ENCODE data around the gene ANKRD33B. TPM values are rescaled to one million over a fixed set of nuclear protein-coding genes. Genes with fewer than 3 reads are reported as not detected.
A peak's percentile ranks its signal among the peaks of the same experiment; 100 is the strongest.
"Not testable (repeated sequence)": the region's sequence is repeated elsewhere in the genome, so short reads cannot be mapped to it uniquely, and the experiment has no call there.

Gene ANKRD33B
- total RNA-seq, 1 donor from 2014 or later, result 22.6 TPM

DNA sequence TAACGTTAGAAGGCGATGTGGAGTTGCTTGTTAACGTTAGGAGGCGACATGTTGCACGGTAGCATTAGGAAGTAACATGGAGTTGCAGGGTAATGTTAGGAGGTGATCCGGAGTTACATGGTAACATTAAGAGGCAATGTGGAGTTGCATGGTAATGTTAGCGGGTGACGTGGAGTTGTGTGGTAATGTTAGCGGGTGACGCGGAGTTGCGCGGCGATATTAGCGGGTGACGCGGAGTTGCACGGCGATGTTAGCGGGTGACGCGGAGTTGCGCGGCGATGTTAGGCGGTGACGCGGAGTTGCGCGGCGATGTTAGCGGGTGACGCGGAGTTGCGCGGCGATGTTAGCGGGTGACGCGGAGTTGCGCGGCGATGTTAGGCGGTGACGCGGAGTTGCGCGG is 74.9 kb downstream of the ANKRD33B start:
- DNase-seq (ENCODE audit: low spot score); ATAC-seq; intact Hi-C loops (cut with DNase I): not testable (repeated sequence)

DNA sequence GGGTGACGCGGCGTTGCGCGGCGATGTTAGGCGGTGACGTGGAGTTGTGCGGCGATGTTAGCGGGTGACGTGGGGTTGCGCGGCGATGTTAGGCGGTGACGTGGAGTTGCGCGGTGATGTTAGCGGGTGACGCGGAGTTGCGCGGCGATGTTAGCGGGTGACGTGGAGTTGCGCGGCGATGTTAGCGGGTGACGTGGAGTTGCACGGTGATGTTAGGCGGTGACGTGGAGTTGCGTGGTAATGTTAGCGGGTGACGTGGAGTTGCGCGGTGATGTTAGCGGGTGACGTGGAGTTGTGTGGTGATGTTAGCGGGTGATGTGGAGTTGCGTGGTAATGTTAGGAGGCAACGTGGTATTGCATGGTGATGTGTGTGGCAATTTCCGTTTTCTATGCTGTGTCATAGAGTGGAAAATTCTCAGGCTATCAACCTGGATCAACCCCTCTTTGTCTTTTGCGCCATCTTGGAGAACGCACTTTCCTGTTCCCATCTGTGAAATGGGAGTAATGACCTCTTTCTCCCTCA is 76.0 kb downstream of the ANKRD33B start:
- intact Hi-C loops (cut with DNase I), result no loop called here

DNA sequence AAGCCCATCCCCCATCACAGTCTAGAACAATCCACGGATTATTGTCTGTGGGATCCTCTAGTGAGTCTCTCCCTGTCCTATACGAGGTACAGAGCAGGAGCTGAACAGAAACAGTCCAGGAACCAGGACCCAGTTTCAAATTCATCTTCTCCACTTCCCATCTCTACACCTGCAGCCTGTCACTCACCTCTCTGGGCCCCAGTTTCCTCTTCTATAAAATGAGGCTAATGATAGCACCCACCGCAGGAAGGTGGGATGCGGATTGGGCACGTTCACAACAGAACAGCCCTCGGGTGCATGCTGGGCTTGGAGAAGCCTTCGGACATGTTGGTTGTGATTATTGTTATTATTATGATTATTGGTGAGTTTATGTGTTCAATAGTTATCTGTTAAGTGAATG is 78.5 kb downstream of the ANKRD33B start:
- intact Hi-C loops (cut with DNase I), result no loop called here
- DNase-seq (ENCODE audit: low spot score) (no peak), ATAC-seq (no peak)

More for the DNA sequence above, 76.0 kb downstream of the ANKRD33B start:
- DNase-seq (ENCODE audit: low spot score), result no peak
- no peak for ATAC-seq

DNA sequence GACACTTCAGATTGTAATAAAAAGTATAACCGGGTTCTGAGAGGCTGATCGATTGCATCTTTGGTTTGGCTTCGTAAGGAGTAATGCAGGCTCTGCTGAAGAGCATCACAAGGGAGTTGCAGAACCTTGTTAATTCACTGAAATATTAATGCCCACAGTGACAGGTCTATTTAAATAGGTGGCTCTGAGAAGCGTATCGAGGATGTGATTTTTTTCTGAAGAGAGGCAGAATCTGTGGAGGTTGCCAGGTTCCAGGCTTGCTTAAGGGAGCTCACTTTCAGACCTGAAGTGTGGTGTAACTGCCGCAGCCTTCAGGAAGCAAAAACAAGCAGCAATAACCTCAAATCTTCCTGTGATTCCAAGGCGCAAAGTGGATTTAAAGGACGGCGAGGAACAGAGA is 80.3 kb downstream of the ANKRD33B start:
- DNase-seq (ENCODE audit: low spot score) (no peak), ATAC-seq (no peak)
- intact Hi-C loops (cut with DNase I), result no loop called here

DNA sequence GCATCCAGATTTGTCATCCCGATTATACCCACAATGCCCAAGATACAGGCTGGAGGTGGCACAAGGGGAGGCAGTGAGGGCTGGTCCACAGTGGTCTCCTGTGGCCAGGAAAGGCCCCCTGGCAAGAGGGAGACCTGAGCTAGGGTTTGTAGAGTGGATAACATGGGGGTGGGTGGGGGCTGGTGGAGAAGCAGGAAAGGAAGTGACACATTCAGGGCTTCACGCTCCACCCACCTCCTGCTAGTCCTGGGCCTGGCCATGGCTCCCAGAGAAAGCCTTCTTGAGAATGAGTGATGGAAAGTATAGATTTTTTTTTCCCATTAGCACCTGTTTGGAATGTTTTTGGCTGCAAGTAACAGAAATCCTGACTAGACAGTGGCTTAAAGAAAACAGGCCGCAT is 81.3 kb downstream of the ANKRD33B start:
- ATAC-seq, result no peak
- intact Hi-C loops (cut with DNase I), result no loop called here
- no peak for DNase-seq (ENCODE audit: low spot score)

DNA sequence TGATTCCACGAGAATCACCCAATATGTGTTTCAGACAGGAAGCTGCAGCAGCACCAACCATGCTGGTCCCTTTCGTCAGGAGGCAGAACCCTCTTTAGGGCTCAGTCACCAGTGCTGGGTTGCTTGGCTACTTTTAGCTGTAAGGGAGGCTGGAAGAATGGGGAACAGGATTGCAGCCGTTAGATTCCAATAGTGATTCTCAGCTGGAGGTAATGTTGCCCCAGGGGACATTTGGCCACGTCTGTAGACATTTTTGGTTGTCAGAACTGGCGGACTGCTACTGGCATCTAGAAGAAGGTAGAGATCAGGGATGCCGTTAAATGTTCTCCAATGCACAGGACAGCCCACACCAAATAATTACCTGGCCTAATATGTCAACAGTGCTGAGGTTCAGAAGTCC is 81.8 kb downstream of the ANKRD33B start:
- intact Hi-C loops (cut with DNase I), result no loop called here
- ATAC-seq (no peak), DNase-seq (ENCODE audit: low spot score) (no peak)

DNA sequence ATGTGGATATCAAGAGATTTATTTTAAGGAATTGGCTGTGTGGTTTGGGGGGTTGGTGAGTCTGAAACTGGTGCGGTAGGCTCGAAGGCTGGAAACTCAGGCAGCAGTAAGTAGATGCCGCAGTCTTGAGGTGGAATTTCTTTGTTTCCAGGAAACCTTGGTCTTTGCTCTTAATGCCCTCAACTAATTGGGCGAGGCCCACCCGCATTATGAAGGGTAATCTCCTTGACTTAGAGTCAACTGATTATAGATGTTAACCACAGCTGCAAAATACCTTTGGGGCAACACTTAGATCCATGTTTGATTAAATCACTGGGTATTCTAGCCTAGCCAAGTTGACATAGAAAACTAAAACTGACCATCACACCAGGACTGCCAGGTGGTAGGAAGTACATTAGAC is 83.8 kb downstream of the ANKRD33B start:
- no peak for ATAC-seq
- intact Hi-C loops (cut with DNase I), result no loop called here
- DNase-seq (ENCODE audit: low spot score), result no peak

DNA sequence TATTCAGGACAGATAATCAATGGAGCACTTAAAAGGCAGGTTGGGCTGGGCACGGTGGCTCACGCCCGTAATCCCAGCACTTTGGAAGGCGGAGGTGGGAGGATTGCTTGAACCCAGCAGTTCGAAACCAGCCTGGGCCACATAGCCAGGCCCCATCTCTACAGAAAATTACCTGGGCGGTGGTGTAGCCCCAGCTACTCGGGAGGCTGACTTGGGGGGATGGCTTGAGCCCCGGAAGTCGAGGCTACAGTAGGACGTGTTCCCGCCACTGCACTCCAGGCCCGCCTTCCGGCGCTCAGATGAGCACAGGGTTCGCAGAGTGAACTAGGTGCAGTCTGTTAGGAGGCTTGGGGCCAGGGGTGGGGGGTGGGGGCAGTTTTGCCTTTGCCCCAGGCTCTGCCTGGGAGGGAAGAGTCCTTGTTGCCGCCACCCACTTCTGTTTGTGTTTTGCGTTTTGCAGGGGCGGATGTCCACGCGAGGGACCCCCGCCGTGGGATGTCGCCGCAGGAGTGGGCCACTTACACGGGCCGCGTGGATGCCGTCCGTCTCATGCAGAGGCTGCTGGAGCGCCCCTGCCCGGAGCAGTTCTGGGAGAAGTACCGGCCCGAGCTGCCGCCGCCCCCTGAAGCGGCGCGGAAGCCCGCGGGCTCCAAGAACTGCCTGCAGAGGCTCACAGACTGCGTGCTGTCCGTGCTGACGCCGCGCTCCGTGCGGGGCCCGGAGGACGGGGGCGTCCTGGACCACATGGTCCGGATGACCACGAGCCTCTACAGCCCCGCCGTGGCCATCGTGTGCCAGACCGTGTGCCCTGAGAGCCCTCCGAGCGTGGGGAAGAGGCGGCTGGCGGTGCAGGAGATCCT is 85.2 kb downstream of the ANKRD33B start:
- intact Hi-C loops (cut with DNase I), result no loop called here
- DNase-seq (ENCODE audit: low spot score) (no peak), ATAC-seq (no peak)

DNA sequence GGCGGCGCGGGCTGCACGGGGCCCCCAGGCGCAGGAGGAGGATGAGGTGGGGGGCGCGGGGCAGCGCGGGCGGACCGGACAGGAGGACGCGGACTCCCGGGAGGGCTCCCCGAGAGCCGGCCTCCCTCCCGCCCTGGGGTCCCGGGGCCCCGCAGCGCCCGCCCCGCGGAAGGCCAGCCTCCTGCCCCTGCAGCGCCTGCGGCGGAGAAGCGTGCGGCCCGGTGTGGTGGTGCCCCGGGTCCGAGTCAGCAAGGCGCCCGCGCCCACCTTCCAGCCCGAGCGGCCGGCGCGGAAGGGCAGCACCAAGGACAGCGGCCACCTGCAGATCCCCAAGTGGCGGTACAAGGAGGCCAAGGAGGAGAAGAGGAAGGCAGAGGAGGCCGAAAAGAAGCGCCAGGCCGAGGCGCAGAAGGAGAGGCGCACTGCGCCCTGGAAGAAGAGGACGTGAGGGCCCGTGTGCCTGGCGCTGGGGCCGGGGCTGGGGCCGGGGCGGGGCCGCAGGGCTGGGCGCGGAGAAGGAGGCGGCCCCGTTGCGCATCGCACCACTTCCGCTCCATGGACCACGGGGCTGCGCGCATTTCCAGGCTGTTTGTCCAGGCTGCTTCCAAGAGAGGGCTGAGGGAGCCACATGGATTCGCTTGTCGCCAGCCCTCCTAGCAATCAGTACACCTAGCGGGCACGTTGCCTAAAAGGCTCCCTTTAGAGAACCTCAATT is 86.0 kb downstream of the ANKRD33B start:
- intact Hi-C loops (cut with DNase I), result no loop called here
- DNase-seq (ENCODE audit: low spot score) (no peak), ATAC-seq (no peak)

DNA sequence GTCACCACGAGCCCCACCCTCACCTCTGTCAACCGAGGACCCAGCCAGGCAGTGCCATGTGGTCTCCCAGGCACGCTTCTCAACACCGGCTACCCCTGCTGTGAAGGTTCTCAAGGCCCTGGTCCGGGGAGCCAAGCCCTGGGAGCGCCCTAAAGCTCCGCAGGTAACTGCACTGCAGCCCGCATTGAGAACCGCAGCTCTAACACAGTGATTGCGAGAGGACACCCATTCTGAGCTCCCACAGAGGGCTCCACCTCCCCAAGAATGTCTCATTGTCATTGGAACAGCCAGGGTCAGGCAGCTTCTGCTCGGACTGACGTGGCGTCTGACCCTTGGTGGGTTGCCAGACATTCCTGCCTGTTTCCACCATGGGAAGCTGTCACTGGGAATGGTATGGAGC is 88.3 kb downstream of the ANKRD33B start:
- DNase-seq (ENCODE audit: low spot score) (no peak), ATAC-seq (no peak)
- intact Hi-C loops (cut with DNase I), result no loop called here

DNA sequence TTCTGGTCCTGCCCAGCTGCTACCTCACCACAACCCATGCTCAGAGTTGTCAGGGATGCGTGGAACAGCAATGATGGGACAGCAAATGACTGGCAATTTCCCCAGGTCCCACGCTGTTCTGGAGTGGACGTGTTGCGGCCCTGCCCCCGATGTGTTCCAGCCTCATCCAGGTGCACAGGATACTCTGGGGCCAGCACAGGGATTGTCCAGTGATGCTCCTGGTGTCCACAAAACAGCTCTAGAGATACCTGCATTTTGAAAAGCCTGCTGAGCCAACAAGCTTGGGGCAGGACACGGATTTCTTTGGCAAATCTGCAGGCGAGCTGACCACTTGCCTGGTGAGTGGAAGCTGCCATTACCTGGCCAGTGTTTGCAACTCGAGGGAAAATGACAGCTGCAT is 88.7 kb downstream of the ANKRD33B start:
- intact Hi-C loops (cut with DNase I), result no loop called here
- DNase-seq (ENCODE audit: low spot score), result no peak

DNA sequence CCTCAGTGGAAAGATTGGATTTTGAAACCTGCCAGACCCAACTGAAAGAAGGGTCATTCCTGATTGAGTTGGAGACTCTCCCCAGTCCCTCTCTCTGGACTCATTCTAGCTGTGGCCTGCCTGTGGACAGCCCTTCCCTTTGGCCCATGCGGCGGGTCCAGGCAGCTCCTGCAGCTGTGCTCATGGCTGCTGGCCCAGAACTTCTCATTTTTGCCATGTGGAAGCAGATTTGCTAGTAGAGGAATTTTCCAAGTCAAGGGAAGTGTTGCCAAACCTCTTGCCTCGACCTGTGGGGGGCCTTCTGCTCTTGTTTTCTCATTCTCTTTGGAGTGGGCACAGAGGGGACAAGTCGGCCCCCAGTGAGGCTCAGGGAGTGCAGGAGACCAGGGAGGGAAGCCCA is 89.2 kb downstream of the ANKRD33B start:
- peak; percentile 87 for ATAC-seq
- peak; percentile 77 for DNase-seq (ENCODE audit: low spot score)
- intact Hi-C loops (cut with DNase I), result no loop called here

More for the DNA sequence above, 88.7 kb downstream of the ANKRD33B start:
- ATAC-seq, result peak; percentile 3

DNA sequence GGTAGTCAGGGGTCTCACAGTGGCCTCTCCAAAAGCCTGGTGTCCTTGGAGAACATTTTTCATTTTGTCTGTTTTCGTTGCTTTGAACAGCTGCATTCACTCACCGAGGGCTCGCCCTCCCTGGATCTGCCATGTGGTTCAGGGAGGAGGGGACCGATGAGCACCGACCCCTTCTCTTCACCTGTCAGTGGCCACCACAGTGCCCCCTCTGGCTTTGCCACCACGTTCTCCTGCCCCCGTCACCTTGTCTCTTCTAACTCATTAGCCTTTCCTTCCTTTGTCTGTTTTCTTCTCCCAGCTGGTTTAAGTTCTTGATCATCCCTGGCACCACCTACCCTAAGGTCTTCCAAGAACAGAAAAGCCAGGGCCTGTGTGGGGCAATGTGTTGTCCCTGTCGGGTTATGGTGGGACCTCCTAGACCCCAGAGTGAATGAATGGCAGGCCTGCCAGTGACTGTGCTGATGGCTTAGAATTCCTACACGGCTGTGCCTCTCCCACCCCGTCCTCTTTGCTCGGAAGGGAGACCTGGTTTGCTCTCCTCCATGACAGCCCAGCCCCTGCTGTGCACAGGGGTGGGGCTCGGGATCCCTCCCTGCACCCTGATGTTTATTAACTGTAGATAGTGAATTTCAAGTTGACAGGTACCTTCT is 90.0 kb downstream of the ANKRD33B start:
- DNase-seq (ENCODE audit: low spot score) (no peak), ATAC-seq (peak; percentile 7)
- intact Hi-C loops (cut with DNase I), result no loop called here

DNA sequence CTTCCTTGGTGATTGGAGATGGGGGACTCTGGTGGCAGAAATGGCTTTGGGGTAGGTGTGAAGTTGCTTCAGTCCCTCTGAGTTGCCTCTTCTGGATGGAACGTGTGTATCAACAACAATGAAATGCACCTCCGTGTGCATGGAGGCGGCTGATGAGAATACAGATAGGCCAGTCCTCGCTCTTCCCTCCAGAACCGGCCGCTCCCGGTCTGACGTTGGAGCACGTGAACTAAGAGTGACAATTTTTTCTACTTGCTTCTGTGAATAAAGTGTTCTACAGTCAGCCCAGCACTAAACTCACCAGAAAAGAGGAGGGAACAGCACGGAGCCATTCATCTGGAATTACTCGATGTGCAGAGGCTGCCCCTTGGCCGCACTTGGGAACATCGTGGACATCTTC is 90.7 kb downstream of the ANKRD33B start:
- intact Hi-C loops (cut with DNase I), result no loop called here
- DNase-seq (ENCODE audit: low spot score) (no peak), ATAC-seq (no peak)

DNA sequence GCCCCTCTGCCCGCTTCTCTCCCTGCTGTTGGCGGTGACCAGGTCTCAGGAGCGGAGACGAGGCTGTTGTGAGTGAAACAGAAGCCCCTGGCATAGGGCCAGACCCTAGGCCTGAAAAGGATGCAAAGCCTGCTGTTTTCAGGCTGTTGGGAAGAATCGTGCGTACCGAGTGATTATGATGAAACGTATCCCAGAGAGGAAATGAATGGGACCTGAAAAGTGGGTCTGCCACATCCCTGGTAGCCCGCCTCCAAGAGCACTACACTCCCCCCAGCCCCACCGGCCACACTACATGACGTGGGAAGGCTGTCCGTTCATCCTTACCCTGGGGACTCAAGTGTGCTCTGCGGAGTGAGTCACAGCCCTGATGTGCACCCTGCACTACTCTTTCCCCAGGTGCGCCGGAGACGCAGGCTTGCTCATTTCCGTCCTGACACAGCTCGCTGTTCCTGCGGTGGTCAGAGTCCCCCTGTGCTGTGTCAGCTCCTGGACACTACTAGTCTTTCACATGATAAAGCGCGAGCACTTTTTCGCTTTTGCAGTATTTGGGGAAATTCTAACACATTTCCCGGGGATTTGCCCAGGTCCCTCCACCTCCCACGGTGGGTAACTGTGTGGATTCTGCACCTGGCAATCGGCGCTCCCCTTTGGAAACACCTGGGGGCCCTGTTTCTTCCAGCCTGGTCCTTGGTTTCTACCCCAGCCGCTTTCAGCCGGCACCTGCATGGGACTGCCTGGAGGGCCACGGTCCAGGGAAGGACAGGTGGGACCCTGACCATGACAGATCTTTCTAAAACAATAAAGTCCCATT is 91.5 kb downstream of the ANKRD33B start:
- ATAC-seq (peak; percentile 3), DNase-seq (ENCODE audit: low spot score) (no peak)
- intact Hi-C loops (cut with DNase I), result no loop called here

DNA sequence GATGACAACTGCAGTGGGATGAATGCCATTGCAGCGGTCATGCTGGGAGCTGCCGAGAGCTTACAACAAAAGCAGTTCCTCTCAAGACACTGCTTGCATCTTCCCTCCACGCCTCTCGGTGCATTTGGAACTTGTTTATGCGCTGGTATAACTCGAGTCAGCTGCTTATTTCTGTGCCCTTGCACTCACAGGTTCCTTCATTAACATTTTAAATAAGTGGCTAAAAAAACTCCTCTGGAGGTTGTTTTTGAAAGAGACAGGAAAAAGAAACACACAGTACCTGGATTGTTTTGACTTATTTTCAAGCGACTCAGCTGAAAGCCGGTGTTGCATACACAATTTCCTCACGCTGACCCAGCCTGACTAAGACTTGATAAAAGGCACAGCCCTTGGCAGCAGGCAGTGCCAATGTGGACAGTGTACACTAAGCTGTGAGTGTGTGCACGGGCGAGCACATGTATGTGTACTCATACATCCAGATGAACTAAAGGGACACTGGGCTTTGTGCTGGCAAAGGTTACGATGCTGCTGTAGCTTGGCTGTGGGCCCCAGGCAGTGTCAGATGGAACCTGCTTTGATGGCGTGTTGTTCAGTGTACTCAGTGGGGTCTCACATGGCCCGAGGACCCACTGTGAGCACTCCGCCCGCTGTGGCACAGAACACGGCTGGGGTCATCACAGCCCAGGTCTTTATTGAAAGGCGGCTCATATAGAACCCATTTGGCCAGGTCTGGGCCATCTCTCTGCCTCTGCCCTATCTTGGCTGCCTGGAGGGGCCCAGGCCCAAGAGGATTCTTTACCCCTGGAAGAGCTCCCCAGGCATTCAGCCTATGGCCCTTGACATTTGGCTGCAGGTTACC is 92.3 kb downstream of the ANKRD33B start:
- intact Hi-C loops (cut with DNase I), result no loop called here
- no peak for ATAC-seq
- DNase-seq (ENCODE audit: low spot score), result no peak

DNA sequence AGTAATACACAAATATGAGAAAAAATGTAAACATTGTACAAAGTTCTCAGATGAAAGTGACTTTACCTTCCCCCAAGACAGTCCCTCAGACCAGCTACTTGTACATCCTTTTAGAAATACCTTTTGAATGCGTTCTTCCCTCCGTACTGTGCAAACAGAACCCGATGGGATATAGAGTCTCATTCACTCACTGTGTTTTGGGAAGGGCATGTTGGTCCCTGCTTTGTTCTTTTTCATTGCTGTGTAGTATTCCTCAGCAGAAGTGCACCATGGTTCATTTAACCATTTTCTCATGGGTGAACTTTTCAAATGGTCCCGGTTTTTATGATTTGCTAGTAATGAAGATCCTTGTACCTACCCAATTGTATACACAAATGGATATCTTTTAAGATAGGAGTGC is 94.4 kb downstream of the ANKRD33B start:
- ATAC-seq, result no peak
- intact Hi-C loops (cut with DNase I), result no loop called here
- no peak for DNase-seq (ENCODE audit: low spot score)

DNA sequence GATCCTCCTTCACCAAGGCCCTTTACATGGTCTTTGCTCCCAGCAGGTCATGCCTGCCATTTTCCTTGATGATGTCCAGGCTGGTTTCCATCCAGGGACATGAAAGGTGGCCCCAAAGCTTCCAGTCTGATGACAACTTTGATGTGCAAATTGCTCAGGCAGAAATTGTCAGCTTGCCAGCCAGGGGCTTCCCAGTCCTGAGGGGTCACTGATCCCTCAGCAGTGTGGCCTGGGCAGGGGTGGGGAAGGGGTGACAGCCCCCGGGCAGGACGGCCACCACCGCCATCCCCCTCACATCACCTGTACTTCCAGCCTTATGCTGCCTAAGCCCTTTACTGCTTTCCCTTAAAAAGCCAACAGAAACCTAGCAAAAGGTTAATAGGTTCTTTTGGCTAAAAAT is 96.3 kb downstream of the ANKRD33B start:
- ATAC-seq (no peak), DNase-seq (ENCODE audit: low spot score) (no peak)
- intact Hi-C loops (cut with DNase I), result no loop called here

All from sciatic nerve (tissue), 2 donors.